RWPE1 (cell line): ENCODE data around the gene MCMBP.
"Not testable (repeated sequence)": the region's sequence is repeated elsewhere in the genome, so short reads cannot be mapped to it uniquely, and the experiment has no call there.

Source experiments
- CTCF ChIA-PET: fragments of 350-600 bp; sonication (Branson Sonifier 250); formaldehyde crosslinking; extraction: SDS; loops from one replicate; lab custom pipeline; 2021; lab: Yijun Ruan, JAX
- POLR2A ChIA-PET: fragments of 400-600 bp; formaldehyde crosslinking; extraction: SDS; loops from one replicate; lab custom pipeline; 2020; ENCODE audit warnings: antibody characterized with exemption; ENCODE audit not compliant: low non-redundant PET; lab: Yijun Ruan, JAX
- DNase-seq: peaks from one replicate; pipeline ENCODE4 v3.0.0; 2012; ENCODE audit warnings: low spot score
- H3K27ac ChIP-seq: fragments of 450-650 bp; 2 replicates; pipeline ENCODE4 v1.5.1; 2017
- TF ChIP-seq, protein P1 (sequence below): fragments of 450-650 bp; conservative IDR thresholded peaks from 2 replicates; pipeline ENCODE4 v1.5.1; 2017; ENCODE audit warnings: low read depth, mild to moderate bottlenecking

The MCMBP gene

DNA sequence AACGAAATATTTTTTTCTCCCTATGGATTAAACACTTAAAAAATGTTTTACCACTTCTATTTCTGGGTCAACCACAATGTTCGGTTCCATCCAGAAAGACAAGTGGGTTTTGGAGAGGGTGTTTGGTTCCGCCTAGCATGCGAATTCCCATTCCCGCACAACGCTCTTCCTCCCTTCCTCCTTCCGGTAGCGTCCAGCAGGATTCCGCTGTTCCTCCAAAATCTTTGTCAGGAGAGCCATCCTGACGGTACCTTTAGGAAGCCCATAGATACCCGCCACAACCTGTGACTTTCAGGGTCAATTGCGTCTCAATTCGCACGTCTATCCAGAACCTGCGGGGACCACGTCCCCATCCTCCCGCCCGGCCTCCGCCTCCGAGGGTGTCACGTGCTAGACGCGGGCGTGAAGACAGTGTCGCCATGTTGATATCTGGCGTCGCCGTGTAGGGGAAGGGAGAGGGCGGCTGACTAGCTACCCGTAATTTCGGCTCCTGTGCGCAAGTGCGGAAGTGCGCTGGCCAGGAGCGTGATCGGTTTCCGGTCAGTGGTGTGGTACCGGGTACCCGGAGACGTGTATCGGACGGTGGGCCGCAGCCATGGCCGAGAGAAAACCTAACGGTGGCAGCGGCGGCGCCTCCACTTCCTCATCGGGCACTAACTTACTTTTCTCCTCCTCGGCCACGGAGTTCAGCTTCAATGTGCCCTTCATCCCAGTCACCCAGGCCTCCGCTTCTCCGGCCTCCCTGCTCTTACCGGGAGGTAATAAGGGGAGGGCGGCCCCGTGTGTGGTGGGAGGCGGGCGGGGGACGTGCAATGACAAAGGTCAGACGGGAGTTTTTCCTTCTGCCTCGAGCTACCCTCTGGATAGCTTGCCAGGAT lies 19.8 kb upstream of the MCMBP start, which contains the start of gene SEC23IP:
SEC23IP (plus strand) TSS at position 543 of the 878 bp plus-strand sequence; CDS start at position 596, 53 bp downstream.
- ChIA-PET POLR2A (interaction anchor here (0.6 to 0.8 kb wide), 2 partner anchors 20 to 48 kb away, joined by 3 to 9 read pairs; partner anchors contain the start of gene MCMBP), CTCF (no interaction called here)
- TF ChIP-seq, protein P1, sequence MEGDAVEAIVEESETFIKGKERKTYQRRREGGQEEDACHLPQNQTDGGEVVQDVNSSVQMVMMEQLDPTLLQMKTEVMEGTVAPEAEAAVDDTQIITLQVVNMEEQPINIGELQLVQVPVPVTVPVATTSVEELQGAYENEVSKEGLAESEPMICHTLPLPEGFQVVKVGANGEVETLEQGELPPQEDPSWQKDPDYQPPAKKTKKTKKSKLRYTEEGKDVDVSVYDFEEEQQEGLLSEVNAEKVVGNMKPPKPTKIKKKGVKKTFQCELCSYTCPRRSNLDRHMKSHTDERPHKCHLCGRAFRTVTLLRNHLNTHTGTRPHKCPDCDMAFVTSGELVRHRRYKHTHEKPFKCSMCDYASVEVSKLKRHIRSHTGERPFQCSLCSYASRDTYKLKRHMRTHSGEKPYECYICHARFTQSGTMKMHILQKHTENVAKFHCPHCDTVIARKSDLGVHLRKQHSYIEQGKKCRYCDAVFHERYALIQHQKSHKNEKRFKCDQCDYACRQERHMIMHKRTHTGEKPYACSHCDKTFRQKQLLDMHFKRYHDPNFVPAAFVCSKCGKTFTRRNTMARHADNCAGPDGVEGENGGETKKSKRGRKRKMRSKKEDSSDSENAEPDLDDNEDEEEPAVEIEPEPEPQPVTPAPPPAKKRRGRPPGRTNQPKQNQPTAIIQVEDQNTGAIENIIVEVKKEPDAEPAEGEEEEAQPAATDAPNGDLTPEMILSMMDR: no peak
- DNase-seq: peak; percentile 95
- H3K27ac ChIP-seq: peak within 1 kb of the TSS; percentile 84

DNA sequence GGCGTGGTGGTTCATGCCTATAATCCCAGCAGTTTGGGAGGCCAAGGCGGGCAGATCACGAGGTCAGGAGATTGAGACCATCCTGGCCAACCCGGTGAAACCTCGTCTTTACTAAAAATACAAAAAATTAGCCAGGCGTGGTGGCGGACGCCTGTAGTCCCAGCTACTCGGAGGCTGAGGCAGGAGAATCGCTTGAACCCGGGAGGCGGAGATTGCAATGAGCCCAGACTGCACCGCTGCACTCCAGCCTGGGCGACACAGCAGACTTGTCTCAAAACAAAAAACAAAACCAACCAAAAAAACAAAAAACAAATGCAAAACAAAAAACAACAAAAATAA lies 19.2 kb upstream of the MCMBP start:
- POLR2A ChIA-PET: interaction anchor here (0.8 kb wide), 1 partner anchor 20 kb away, joined by 9 read pairs; the partner anchor contains the start of gene MCMBP
- CTCF ChIA-PET, DNase-seq: not testable (repeated sequence)
- H3K27ac ChIP-seq: peak overlapping the region; percentile 84

DNA sequence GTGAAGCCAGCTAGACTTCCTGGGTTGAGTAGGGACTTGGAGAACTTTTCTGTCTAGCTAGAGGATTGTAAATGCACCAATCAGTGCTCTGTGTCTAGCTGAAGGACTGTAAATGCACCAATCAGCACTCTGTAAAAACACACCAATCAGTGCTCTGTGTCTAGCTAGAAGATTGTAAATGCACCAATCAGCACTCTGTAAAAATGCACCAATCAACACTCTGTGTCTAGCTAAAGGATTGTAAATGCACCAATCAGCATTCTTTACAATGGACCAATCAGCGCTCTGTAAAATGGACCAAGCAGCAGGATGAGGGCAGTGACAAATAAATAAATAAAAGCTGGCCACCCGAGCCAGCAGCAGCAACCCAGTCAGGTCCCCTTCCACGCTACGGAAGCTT lies 17.7 kb upstream of the MCMBP start:
- POLR2A ChIA-PET, DNase-seq, H3K27ac ChIP-seq: not testable (repeated sequence)
- CTCF ChIA-PET: interaction anchor here (0.6 kb wide), 1 partner anchor 204 kb away, joined by 3 read pairs; no protein-coding TSS in a partner anchor

DNA sequence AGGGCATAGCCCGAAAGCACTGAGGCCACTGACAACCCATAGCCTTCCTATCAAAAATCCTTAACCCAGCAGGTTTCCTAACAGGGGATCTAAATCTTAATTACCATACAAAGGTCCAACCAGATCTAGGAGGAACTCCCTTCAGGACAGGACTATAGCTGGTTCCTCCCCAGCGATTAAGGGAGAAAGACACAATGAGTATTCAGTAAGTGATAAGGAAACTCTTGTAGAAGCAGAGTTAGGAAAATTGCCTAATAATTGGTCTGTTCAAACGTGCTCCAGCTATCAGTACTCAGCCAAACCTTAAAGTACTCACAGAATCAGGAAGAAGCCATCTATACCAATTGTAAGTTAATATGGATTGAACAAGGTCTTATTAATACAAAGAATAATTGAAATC lies 16.6 kb upstream of the MCMBP start:
- POLR2A ChIA-PET, CTCF ChIA-PET, DNase-seq, H3K27ac ChIP-seq: not testable (repeated sequence)

DNA sequence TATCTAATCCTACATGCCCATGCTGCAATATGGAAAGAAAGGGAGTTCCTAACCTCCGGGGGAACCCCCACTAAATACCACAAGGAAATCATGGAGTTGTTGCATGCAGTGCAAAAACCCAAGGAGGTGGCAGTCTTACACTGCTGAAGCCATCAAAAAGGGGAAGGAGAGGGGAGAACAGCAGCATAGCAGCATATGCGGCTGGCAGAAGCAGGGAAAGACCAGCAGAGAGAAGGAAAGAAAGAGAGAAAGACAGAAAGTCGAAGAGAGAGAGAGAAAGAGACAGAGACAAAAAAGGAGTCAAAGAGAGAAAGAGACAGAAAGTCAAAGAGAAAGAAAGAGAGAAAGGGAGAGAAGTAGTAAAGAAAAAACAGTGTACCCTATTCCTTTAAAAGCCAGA lies 16.1 kb upstream of the MCMBP start:
- CTCF ChIA-PET, POLR2A ChIA-PET: not testable (repeated sequence)

DNA sequence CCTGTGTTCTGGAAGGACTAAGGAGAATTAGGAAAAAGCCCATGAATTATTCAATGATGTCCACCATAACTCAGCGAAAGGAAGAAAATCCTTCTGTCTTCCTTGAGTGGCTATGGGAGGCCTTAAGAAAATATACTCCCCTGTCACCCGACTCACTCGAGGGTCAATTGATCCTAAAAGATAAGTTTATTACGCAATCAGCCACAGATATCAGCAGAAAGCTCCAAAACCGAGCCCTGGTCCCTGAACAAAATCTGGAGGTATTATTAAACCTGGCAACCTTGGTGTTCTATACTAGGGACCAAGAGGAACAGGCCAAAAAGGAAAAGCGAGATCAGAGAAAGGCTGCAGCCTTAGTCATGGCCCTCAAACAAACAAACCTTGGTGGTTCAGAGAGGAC lies 13.4 kb upstream of the MCMBP start:
- DNase-seq, H3K27ac ChIP-seq, POLR2A ChIA-PET, CTCF ChIA-PET: not testable (repeated sequence)

More for the DNA sequence above, 16.1 kb upstream of the MCMBP start:
- not testable (repeated sequence) for H3K27ac ChIP-seq, DNase-seq

DNA sequence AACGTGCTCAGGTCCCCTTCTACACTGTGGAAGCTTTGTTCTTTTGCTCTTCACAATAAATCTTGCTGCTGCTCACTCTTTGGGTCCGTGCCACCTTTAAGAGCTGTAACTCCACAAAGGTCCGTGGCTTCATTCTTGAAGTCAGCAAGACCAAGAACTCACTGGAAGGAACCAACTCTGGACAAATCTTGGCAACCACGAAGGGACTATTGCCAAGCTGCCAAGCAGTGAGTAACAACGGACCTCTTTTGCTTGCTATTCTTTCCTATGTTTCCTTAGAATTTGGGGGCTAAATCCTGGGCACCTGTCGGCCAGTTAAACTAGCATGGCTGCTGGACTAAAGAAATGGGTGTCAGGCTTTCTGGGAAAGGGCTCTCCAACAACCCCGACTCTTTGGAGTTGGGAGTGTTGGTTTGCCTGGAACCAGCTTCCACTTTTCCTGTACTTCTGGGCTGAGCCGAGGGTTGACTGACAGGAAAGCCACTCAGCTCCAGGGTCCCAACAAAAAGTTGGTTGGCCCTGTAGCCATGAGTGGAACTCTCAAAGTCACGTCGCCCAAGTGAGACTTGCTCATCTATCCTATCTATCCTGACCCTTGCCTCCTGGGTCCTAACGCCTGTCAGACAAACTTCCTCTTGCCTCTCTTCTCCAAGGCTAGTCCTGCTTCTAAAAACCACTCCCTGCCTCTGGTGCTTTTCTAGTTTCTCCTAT lies 11.4 kb upstream of the MCMBP start:
- DNase-seq, POLR2A ChIA-PET, H3K27ac ChIP-seq: not testable (repeated sequence)
- CTCF ChIA-PET: interaction anchor here (0.9 kb wide), 1 partner anchor 134 kb away, joined by 4 read pairs; no protein-coding TSS in a partner anchor

DNA sequence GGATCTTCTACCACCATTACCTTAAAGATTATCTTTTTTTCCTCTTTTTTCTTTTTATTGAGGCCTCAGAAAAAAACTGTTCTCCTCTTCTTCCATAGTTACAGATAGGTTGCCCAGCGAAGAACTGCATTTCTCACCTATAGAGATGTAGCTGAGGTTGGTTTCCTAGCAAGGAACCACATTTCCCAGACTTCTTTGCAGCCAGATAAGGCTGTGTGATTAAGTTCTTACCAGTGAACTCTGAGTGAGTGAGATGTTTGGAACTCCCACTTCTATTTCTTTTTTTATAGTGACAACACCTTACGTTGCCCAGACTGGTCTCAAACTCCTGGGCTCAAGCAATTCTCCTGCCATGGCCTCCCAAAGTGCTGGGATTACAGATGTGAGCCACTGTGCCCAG lies 5.9 kb upstream of the MCMBP start:
- DNase-seq: no peak
- H3K27ac ChIP-seq: no peak overlapping the region
- POLR2A ChIA-PET: no interaction called here
- CTCF ChIA-PET: no interaction called here
- TF ChIP-seq, protein P1: no peak

DNA sequence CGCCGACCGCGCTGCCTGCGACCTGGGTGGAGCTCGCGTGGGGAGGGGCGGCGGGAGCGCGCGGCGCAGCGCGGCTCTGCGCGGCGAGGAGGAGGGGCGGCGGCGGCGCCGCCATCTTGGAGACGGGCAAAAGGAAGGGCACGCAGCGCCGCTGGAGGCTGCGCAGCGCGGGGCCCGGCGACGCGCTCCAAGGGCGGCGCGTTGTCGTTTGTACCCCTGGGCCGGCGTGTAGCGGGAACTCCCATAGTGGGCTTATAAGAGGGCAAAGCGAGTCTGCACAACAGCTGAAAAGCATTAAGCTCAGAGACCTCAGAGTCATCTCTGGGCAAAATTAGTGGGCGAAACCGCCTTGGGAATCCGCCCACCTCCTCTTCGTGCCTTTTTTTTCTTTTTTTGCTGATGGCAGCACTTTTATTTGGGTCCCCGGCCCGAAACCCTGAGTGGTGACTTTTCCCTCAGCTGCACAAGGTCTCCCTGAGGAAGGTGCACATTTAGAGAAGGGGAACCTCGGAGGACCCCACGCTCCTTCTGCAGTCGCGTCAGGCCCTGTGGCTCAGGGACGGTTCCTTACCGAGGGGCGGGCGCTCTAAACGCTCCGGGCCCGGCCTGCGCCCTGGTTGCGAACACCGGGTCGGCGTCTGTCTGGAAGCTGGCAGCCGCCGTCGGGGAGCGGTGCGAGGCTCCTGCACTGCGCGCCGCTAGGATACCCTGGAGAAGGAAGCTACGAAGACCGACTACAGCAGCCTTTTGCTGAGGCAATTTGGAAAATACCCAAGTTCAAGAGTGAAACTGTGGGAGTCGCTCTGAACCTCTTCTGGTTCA lies 428 bp upstream of the MCMBP start:
- H3K27ac ChIP-seq: peak overlapping the region; percentile 88
- POLR2A ChIA-PET: interaction anchor here (0.6 to 1.6 kb wide), 4 partner anchors 19 to 1010 kb away, joined by 5 to 9 read pairs (median 6); partner anchors contain the start of genes INPP5F and SEC23IP
- CTCF ChIA-PET: interaction anchor here (0.6 kb wide), 3 partner anchors 27 to 1072 kb away, joined by 3 to 4 read pairs (median 3); no protein-coding TSS in a partner anchor
- TF ChIP-seq, protein P1: no peak
- peak; percentile 74 for DNase-seq
